Endothelial cell (in vitro differentiated cells): Measurements from ENCODE around the gene LAMA1. TPM values are rescaled to one million over a fixed set of nuclear protein-coding genes. Genes with fewer than 3 reads are reported as not detected.

Experiments
- DNase-seq: peaks from one replicate; pipeline ENCODE4 v3.0.0; 2021; ENCODE audit warnings: low spot score
- H3K27ac Mint-ChIP-seq: one replicate; pipeline ENCODE4 v1.8.0; 2021; ENCODE audit warnings: mixed read lengths, inconsistent platforms; ENCODE audit not compliant: unreplicated experiment
- H3K27me3 Mint-ChIP-seq: one replicate; pipeline ENCODE4 v1.8.0; 2021; ENCODE audit warnings: mild to moderate bottlenecking, moderate library complexity, mixed read lengths, inconsistent platforms; ENCODE audit not compliant: unreplicated experiment
- H3K36me3 Mint-ChIP-seq: one replicate; pipeline ENCODE4 v1.8.0; 2021; ENCODE audit warnings: mild to moderate bottlenecking, low read depth, mixed read lengths, inconsistent platforms; ENCODE audit not compliant: unreplicated experiment
- H3K4me1 Mint-ChIP-seq: one replicate; pipeline ENCODE4 v1.8.0; 2021; ENCODE audit warnings: mild to moderate bottlenecking, mixed read lengths, inconsistent platforms; ENCODE audit not compliant: unreplicated experiment
- H3K4me3 Mint-ChIP-seq: one replicate; pipeline ENCODE4 v1.8.0; 2021; ENCODE audit warnings: mild to moderate bottlenecking, mixed read lengths, inconsistent platforms; ENCODE audit not compliant: unreplicated experiment
- H3K9me3 Mint-ChIP-seq: one replicate; pipeline ENCODE4 v1.8.0; 2021; ENCODE audit warnings: mixed read lengths, inconsistent platforms; ENCODE audit not compliant: unreplicated experiment
- long read RNA-seq: library from polyadenylated mRNA; unstranded; transcript quantifications from one replicate; pipeline ENCODE4 v2.0.0, GENCODE V29; 2020; ENCODE audit not compliant: unreplicated experiment
- total RNA-seq: library from RNA; stranded (reverse); fragmentation: NEBNext Ultra II Directional; extraction: Animal tissue kit (Norgen Biotek cat#: 25700); gene quantifications from one replicate; pipeline ENCODE4 v1.2.1, GENCODE V29; 2021; ENCODE audit not compliant: unreplicated experiment
- TF ChIP-seq, protein P1 (sequence below): fragments of 200-600 bp; sonication (generic); IDR thresholded peaks from one replicate; pipeline ENCODE4 v1.5.0; 2021; ENCODE audit warnings: antibody characterized with exemption; ENCODE audit not compliant: unreplicated experiment

The LAMA1 gene, protein sequence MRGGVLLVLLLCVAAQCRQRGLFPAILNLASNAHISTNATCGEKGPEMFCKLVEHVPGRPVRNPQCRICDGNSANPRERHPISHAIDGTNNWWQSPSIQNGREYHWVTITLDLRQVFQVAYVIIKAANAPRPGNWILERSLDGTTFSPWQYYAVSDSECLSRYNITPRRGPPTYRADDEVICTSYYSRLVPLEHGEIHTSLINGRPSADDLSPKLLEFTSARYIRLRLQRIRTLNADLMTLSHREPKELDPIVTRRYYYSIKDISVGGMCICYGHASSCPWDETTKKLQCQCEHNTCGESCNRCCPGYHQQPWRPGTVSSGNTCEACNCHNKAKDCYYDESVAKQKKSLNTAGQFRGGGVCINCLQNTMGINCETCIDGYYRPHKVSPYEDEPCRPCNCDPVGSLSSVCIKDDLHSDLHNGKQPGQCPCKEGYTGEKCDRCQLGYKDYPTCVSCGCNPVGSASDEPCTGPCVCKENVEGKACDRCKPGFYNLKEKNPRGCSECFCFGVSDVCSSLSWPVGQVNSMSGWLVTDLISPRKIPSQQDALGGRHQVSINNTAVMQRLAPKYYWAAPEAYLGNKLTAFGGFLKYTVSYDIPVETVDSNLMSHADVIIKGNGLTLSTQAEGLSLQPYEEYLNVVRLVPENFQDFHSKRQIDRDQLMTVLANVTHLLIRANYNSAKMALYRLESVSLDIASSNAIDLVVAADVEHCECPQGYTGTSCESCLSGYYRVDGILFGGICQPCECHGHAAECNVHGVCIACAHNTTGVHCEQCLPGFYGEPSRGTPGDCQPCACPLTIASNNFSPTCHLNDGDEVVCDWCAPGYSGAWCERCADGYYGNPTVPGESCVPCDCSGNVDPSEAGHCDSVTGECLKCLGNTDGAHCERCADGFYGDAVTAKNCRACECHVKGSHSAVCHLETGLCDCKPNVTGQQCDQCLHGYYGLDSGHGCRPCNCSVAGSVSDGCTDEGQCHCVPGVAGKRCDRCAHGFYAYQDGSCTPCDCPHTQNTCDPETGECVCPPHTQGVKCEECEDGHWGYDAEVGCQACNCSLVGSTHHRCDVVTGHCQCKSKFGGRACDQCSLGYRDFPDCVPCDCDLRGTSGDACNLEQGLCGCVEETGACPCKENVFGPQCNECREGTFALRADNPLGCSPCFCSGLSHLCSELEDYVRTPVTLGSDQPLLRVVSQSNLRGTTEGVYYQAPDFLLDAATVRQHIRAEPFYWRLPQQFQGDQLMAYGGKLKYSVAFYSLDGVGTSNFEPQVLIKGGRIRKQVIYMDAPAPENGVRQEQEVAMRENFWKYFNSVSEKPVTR (N-terminal part only)
- total RNA-seq = 8.7 TPM
- long read RNA-seq, partial matches to known transcripts = 1 of 1 reads
- long read RNA-seq, other reads (novel, unspliced or antisense) = 0 of 1 reads

DNA sequence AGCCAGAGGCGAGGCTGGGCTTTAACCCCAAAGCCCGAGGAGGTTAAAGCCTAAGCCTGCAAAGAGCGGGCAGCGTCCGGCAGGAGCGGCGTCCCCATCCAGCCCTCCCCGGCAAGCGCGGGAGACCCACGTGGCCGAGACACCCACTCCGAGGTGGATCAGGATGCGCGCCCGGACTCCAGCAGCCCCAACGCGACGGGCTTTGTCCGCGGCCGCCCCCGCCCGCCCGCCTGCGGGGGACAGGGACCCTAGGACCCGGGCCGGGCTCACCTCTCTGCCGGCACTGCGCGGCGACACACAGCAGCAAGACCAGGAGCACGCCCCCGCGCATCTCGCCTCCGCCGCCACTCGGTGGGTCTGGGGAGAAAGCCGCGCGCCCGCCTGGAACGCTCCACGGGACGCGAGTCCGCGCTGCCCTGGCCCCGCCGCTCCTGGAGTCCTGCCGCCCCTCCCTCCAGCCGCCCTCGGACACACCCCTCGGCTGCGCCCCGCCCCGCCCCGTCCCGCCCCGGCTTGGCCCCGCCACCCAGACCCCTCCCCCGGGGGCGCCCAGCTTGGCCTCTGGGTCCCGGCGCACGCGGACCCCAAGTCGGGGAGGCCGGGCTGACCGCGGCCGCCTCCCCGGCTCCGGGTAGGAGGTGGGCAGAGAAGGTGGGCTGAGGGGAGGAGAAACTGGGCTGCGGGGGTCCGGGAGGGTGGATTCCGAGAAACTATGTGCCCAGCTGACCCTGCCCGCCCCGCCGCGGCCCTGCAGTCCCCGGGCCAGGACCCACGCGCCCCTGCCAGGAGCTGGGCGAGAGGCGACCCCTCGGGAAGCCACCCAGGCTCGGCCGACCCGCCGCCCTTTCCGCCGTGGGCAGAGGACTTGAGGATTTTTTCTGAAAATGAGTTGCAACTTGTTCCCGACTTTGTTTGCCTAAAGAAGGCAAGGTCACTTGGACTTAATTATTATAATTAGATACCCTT, at the start of gene LAMA1:
Gene LAMA1 (minus strand): TSS at position 408 of the 966 bp plus-strand sequence. CDS start 77 bp downstream, at position 331.
- no peak within 1 kb of the TSS for H3K27ac Mint-ChIP-seq

GRCh38 chr18:7165846-7166393, 48.3 kb upstream of the LAMA1 start:
- Mint-ChIP-seq H3K36me3 (no peaks in the 10 kb centered on the region), H3K9me3 (no peaks in the 10 kb centered on the region), H3K27me3 (peaks cover 4% of the 10 kb centered on the region), H3K27ac (no peak overlapping the region), H3K4me1 (peaks cover 6% of the 10 kb centered on the region), H3K4me3 (no peak overlapping the region)
- DNase-seq = no peak
- TF ChIP-seq, protein P1, sequence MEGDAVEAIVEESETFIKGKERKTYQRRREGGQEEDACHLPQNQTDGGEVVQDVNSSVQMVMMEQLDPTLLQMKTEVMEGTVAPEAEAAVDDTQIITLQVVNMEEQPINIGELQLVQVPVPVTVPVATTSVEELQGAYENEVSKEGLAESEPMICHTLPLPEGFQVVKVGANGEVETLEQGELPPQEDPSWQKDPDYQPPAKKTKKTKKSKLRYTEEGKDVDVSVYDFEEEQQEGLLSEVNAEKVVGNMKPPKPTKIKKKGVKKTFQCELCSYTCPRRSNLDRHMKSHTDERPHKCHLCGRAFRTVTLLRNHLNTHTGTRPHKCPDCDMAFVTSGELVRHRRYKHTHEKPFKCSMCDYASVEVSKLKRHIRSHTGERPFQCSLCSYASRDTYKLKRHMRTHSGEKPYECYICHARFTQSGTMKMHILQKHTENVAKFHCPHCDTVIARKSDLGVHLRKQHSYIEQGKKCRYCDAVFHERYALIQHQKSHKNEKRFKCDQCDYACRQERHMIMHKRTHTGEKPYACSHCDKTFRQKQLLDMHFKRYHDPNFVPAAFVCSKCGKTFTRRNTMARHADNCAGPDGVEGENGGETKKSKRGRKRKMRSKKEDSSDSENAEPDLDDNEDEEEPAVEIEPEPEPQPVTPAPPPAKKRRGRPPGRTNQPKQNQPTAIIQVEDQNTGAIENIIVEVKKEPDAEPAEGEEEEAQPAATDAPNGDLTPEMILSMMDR = no peak

More for the DNA sequence above, at the start of gene LAMA1:
- H3K4me3 Mint-ChIP-seq = peak within 1 kb of the TSS; percentile 87
- TF ChIP-seq, protein P1 = no peak
- peaks cover 7% of the 10 kb centered on the region for H3K27me3 Mint-ChIP-seq
- H3K9me3 Mint-ChIP-seq = no peaks in the 10 kb centered on the region
- peaks cover 4% of the 10 kb centered on the region for H3K36me3 Mint-ChIP-seq
- peaks cover 8% of the 10 kb centered on the region for H3K4me1 Mint-ChIP-seq
- peak; percentile 54 for DNase-seq

DNA sequence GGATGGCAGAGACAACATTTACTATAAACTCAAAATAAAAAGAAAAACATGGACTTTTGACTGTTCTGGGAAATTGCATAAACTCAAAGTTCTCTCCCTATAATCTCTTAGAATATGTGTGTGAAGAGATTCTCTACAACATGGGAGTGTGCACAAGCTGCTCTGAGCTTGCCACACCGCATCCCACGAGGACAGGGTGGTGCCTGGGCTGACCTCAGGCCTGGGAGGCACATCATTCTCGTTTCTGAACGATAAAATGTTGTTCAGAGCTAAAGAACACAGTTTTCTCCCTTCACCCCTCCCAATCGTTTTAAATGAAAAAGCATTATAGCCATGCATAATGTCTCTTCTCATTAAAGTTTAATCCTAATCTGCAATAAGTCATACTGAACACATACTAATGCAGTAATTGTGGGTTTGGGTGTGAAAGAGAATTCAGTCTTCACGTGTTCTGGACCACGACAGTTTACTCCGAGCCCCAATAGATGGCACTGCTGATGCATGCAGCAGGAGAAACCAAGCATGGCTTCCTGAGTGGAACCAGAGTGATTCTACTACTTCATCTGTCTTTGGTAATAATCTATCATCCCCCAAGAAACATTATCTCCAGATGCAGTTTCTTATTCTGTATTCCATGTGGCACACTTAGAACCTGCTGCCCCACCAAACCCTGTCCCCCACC, 46.9 kb upstream of the LAMA1 start:
- TF ChIP-seq, protein P1 = no peak
- no peaks in the 10 kb centered on the region for H3K9me3 Mint-ChIP-seq

More for the DNA sequence above, 46.9 kb upstream of the LAMA1 start:
- Mint-ChIP-seq H3K27me3 (no peaks in the 10 kb centered on the region), H3K4me3 (no peak overlapping the region), H3K4me1 (peaks cover 6% of the 10 kb centered on the region), H3K36me3 (no peaks in the 10 kb centered on the region), H3K27ac (no peak overlapping the region)
- peak; percentile 15 for DNase-seq
